Endometrial microvascular endothelial cells (primary cell): ENCODE measurements around the gene PLAGL2. TPM values are rescaled to one million over a fixed set of nuclear protein-coding genes. Genes with fewer than 3 reads are reported as not detected.
"Not testable (repeated sequence)": the region's sequence is repeated elsewhere in the genome, so short reads cannot be mapped to it uniquely, and the experiment has no call there.

Source experiments
- in situ Hi-C: cut with HindIII; loops from 2 replicates; pipeline ENCODE4 v1.10.0; 2017; ENCODE audit warnings: low sequenced_read_pairs, low pct_unique_long_range_greater_than_20kb; ENCODE audit errors: inconsistent ontology term
- total RNA-seq: library from RNA; depleted of rRNA; stranded (reverse); fragments of >200 nt; gene quantifications from one replicate; pipeline ENCODE4 v1.2.3, GENCODE V29; 2015; ENCODE audit errors: inconsistent ontology term

Gene PLAGL2
- total RNA-seq, 1 donor from 2014 or later, result 4.6 TPM

GRCh38 chr20:32206760-32207625 is 550 bp downstream of the PLAGL2 start:
- in situ Hi-C loops, result no loop called here

DNA sequence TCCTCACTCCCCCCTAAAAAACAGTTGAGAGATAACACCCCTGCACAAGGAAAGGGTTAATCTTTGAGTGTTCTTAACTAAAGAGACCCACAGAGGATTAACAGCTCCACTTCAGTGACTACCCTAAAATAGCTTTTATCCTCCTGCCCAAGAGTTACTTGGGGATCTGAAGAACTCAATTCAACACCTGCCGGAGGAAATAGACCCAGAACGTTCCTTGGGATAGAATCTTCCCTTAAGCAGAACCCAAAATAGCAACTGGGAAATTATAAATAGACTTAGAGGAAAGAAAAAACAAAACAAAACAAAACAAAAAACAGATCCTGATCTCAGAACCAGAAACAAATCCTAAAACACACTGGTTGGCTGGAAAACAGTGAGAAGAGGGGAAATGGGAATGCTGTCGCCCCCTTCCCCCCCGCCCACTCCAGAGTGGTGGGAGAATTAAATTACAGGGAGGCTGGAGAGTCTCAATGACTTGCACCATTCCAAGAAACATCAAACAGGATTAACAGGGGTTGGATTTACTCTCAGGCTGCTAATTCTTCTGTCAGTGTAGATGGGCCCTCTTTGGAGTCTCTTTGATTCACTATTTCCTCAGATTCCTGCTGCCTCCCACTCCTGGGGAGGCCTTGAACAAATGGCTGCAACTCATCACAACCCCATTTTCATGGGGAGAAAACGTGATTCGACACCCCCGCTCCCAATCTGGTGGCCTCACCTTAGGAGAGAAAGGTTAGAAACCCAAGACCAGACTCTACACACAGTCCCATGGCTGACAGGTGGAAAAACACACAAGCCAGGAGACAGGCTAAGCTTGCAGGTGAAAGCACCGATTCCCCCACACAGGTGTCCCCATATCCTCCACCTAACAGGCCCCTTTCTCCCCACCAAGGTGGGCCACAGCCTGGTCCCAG is 1.4 kb downstream of the PLAGL2 start:
- in situ Hi-C loops, result no loop called here

DNA sequence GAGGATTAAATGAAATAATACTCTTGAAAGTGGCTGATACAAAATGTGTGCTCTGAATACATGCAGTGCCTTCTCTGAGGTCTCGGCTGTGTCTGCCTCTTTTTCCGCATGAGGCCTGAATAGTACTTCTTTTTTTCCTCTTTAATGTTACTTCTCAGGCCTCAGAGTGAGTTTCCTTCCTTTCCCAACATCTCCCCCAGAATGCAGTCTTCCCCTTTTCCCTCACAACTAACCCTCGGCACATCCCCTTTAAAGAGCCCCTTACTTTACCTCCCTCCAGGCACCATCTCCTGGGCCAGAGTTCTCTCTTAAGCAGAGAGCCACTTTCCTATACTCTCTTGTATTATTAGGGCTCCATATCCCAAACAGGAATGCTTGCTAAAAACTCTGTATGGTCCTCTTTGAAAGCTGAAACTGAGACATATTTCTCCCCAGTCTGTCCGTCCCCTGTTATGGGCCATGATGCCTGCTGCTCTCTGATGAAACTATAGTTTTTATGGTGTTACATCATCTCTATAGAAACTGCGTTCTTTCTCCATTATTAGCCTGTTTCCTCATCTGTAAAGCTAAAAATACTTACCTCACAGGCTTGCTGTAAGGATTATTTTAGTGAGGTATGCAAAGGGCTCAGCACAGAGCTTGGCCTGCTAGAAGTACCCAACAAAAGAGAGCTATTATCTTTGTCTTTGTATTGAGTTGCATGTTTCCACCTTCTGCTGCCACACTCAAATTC is 2.3 kb downstream of the PLAGL2 start:
- in situ Hi-C loops, result no loop called here

DNA sequence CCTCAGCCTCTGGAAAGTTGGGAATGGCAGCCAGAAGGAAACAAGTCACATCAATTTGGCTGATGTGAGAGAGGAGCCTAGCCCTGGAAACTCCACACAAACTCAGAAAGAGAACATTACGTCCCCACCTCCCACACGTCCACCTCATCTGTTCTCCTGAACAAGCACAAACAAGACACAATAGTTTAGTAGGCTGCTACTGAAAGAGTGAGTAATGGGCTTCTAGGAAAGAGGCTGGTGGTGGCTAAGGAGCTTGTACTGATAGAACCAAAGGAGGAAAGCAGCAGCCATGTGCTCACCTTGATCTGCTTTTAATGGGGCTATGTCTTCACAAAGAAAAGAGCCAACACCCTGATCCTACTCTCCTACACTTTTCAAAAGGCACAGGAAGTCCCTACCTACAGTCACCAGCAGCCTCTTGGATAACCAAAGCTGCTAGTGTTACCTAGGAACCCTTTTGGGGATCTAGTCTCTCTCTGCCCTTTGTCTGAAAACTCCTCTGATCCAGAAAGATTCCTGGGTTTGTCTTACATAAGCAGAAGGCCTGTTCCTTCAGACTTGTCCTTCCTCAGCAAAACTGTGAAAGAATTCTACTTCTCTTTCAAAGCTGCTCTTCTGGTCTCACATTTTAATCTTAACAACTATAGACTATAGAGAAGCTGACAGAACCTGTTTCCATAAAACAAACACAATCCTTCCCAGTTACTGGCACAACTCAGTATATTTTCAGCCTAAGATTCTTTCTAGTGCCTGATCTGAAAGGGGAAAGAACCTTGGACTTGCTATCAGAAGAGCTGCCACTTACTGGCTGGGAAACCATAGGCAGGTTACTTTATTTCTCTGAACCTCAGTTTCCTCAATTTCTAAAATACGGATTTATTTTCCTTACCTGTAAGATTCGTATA is 3.1 kb downstream of the PLAGL2 start:
- in situ Hi-C loops, result no loop called here

- in situ Hi-C loops, result no loop called here
Measured at GRCh38 chr20:32203356-32204204, 4.0 kb downstream of the PLAGL2 start.

GRCh38 chr20:32201977-32202363 is 5.6 kb downstream of the PLAGL2 start:
- in situ Hi-C loops, result no loop called here

DNA sequence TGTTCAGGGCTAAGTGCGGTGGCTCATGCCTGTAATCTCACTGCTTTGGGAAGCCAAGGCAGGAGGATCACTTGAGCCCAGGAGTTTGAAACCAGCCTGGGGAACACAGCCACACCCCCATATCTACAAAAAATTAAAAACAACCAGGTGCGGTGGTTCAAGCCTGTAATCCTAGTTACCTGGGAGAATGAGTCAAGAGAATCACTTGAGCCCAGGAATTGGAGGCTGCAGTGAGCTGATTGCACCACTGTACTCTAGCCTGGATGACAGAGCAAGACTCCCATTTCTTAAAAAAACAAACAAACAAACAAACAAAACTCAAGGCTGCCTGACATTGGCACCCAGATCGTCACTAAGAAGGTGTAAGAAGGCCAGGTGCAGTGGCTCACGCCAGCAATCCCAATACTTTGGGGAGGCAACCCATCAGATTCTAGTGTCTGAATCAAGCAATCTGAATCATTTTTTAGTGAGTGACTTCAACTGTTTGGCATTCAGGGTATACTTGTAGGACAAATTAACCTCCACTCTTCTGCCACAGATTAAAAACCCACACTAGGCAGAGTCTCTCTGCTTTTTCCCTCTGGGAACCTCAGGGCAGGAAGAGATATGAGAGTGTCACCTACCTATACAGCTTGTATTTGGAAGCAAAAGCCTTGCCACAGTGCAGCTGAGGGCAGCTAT is 6.1 kb downstream of the PLAGL2 start:
- in situ Hi-C loops, result no loop called here

GRCh38 chr20:32199006-32199405 is 8.5 kb downstream of the PLAGL2 start:
- in situ Hi-C loops, result no loop called here

GRCh38 chr20:32197136-32197535 is 10.4 kb downstream of the PLAGL2 start:
- in situ Hi-C loops, result not testable (repeated sequence)

GRCh38 chr20:32196613-32197012 is 10.9 kb downstream of the PLAGL2 start:
- in situ Hi-C loops, result not testable (repeated sequence)

GRCh38 chr20:32195581-32195980 is 12.0 kb downstream of the PLAGL2 start:
- in situ Hi-C loops, result no loop called here

DNA sequence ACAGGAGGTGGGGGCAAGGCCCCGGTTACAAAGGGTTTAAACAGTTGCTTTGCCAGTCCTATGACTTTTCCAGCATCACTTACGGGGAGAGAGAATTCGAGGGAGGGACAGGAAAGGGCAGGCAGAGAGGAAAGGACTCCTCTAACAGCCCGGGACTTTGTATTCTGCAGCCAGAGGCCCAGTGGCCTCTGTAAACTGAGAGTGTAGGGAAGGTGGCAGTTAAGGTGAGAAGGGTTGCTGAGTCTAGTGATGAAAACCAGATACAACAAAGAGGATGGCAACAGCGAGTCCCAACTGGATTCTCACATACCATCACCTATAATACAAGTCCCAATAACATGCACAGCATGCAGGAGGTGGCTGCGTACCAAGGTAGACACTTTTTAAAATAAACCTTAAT is 13.5 kb downstream of the PLAGL2 start:
- in situ Hi-C loops, result no loop called here

GRCh38 chr20:32193336-32193735 is 14.2 kb downstream of the PLAGL2 start:
- in situ Hi-C loops, result not testable (repeated sequence)

GRCh38 chr20:32192698-32193097 is 14.8 kb downstream of the PLAGL2 start:
- in situ Hi-C loops, result no loop called here

DNA sequence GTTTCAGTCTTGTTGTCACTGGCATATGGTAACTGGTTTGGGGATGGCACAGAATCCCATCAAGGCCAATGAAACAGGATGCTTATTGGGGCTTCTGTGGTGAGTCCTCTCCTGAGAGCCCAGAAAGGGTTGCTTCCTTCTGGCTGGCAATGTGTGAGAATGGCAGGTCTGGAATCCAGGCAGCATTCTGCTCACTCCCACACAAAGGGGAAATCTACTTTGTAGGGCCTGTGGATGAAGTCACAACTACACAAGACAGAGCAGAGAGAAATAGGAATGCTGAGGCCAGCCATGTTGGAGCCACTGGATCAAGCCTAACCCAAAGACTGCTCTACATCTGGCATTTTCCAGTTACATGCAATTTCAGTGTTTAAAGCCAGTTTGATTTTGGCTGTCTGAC is 15.7 kb downstream of the PLAGL2 start:
- in situ Hi-C loops, result no loop called here

DNA sequence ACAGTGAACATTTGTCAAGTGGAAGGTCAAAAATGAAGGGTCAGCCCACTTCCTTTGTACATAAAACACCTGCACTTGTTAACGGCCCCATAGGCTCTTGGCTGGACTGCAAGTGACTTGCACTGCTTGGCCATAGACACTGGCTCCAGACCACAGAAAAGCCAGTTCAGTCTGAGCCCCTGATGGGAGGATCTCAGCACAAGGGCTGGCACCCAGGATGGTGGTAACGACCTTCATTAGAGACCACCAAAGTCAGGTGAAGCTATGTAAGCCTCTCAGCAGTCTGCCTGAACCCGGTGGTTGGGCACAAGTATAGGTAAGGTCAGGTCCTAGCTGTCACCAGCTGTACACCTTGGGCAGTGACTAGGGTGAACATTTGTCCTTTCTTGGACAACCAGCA is 16.1 kb downstream of the PLAGL2 start:
- in situ Hi-C loops, result no loop called here
